K562 (cell line): ENCODE results near the gene LSM4. TPM values are rescaled to one million over a fixed set of nuclear protein-coding genes. Genes with fewer than 3 reads are reported as not detected.

Source experiments
- ATAC-seq: fragments of 200-7000 bp; cut with Tn5 transposase; 3 replicates; pipeline ENCODE4 v1.9.1; 2020; ENCODE audit warnings: moderate library complexity
- BruUV-seq: library from RNA; stranded (reverse); fragments of 400-500 nt; replicated peaks from 2 replicates; lab custom pipeline; 2021; lab: Mats Ljungman, UMichigan
- CTCF ChIA-PET: fragments of 300-600 bp; formaldehyde crosslinking; extraction: SDS; loops from one replicate; lab custom pipeline; 2021; ENCODE audit warnings: low intra/inter-chr PET ratio; lab: Yijun Ruan, JAX
- POLR2A ChIA-PET: fragments of 300-600, 350-650 bp; sonication (Branson Sonifier 250); formaldehyde crosslinking; extraction: SDS; loops from one replicate; lab custom pipeline; 2021; ENCODE audit warnings: antibody characterized with exemption, inconsistent platforms; lab: Yijun Ruan, JAX
- DNase-seq, 4 experiments: peaks; one replicate each; pipeline versions ENCODE4 v3.0.0 to v3.0.0-alpha.2; 2011 to 2018; ENCODE audit warnings: low spot score in 3 of 4, mixed read lengths in 3 of 4; ENCODE audit errors: extremely low read depth in 1 of 4
- FAIRE-seq: peaks from 2 replicates; lab custom pipeline; 2011; peaks lifted over from hg19 to GRCh38; lab: Jason Lieb, UNC
- H2AFZ ChIP-seq: 2 replicates; pipeline ENCODE4 v1.6.0; 2011; ENCODE audit warnings: low read depth, low read length, control low read depth, inconsistent platforms
- H3K27ac ChIP-seq: fragments of 200-600 bp; 3 replicates; pipeline ENCODE4 v1.8.0; 2011; ENCODE audit warnings: low read depth, mild to moderate bottlenecking, control low read depth, inconsistent platforms, low read length, moderate library complexity, mixed read lengths; ENCODE audit errors: extremely low read depth
- H3K27me3 ChIP-seq, 2 experiments: fragments of 300-600 bp in 1 of 2; 2 replicates in 1 of 2; 3 replicates in 1 of 2; pipeline versions ENCODE4 v1.6.0 to v1.8.0; 2011; ENCODE audit warnings: inconsistent platforms in 2 of 2, low read length in 2 of 2, mild to moderate bottlenecking in 1 of 2, mixed read lengths in 1 of 2, moderate library complexity in 1 of 2; ENCODE audit not compliant: control insufficient read depth in 2 of 2, insufficient read depth in 2 of 2
- H3K36me3 ChIP-seq: fragments of 300-600 bp; 3 replicates; pipeline ENCODE4 v1.8.0; 2011; ENCODE audit warnings: mild to moderate bottlenecking, low read length, inconsistent platforms; ENCODE audit not compliant: control insufficient read depth, insufficient read depth
- H3K4me1 ChIP-seq, 2 experiments: fragments of 200-600 bp in 1 of 2; replicated peaks in 1 of 2; 2 replicates in 1 of 2; 3 replicates in 1 of 2; pipeline versions ENCODE4 v1.5.1 to v1.8.0; 2011; ENCODE audit warnings: inconsistent platforms in 2 of 2, low read length in 2 of 2, mild to moderate bottlenecking in 1 of 2, mixed read lengths in 1 of 2, moderate library complexity in 1 of 2; ENCODE audit not compliant: control insufficient read depth in 2 of 2, insufficient read depth in 2 of 2
- H3K4me2 ChIP-seq: 2 replicates; pipeline ENCODE4 v1.6.1; 2011; ENCODE audit warnings: low read length, control low read depth, inconsistent platforms, mixed read lengths; ENCODE audit not compliant: insufficient read depth
- H3K4me3 ChIP-seq: fragments of 200-600 bp; sonication (generic), shearing (Covaris generic); 2 replicates; pipeline ENCODE4 v1.5.1; 2016; ENCODE audit warnings: control low read depth, inconsistent platforms
- H3K79me2 ChIP-seq: fragments of 200-600 bp; 3 replicates; pipeline ENCODE4 v1.8.0; 2011; ENCODE audit warnings: low read length, inconsistent platforms; ENCODE audit not compliant: control insufficient read depth, insufficient read depth
- H3K9ac ChIP-seq, 2 experiments: 2 replicates each; pipeline versions ENCODE4 v1.6.0 to v1.6.1; 2011; ENCODE audit warnings: low read depth in 2 of 2, low read length in 2 of 2, control low read depth in 1 of 2, inconsistent platforms in 1 of 2, mild to moderate bottlenecking in 1 of 2, mixed read lengths in 1 of 2; ENCODE audit not compliant: insufficient read depth in 1 of 2
- H3K9me1 ChIP-seq: one replicate; pipeline ENCODE4 v1.6.0; 2011; ENCODE audit warnings: inconsistent platforms, mild to moderate bottlenecking, low read length, moderate library complexity; ENCODE audit not compliant: control insufficient read depth, insufficient read depth
- H3K9me3 ChIP-seq: replicated peaks from 2 replicates; pipeline ENCODE4 v1.5.1; 2011; ENCODE audit warnings: low read depth, low read length, inconsistent platforms; ENCODE audit not compliant: control insufficient read depth, insufficient read depth
- H4K20me1 ChIP-seq: replicated peaks from 2 replicates; pipeline ENCODE4 v1.6.1; 2011; ENCODE audit warnings: low read length, inconsistent platforms, mixed read lengths; ENCODE audit not compliant: control insufficient read depth, insufficient read depth
- CCNT2 ChIP-seq: IDR thresholded peaks from 2 replicates; pipeline ENCODE4 v1.6.1; 2011; ENCODE audit warnings: borderline replicate concordance, low read depth, mild to moderate bottlenecking, moderate library complexity, mixed read lengths, low read length; ENCODE audit not compliant: insufficient read length; ENCODE audit errors: extremely low read depth
- CSDE1 ChIP-seq, 2 experiments: fragments of 450-650 bp; IDR thresholded peaks; 2 replicates each; pipeline ENCODE4 v1.6.1; 2016; ENCODE audit warnings: mild to moderate bottlenecking in 1 of 2
- HDAC2 ChIP-seq: fragments of 450-650 bp; IDR thresholded peaks from 2 replicates; pipeline ENCODE4 v1.6.1; 2016; ENCODE audit warnings: mild to moderate bottlenecking
- HLTF ChIP-seq: fragments of 450-650 bp; IDR thresholded peaks from 2 replicates; pipeline ENCODE4 v1.6.1; 2016
- NR4A1 ChIP-seq, 2 experiments: fragments of 250-450 bp in 1 of 2; fragments of 450-650 bp in 1 of 2; sonication (Bioruptor Pico) in 1 of 2; IDR thresholded peaks; 2 replicates each; pipeline versions ENCODE4 v1.4.0 to v1.6.1; 2016 to 2020; ENCODE audit warnings: mild to moderate bottlenecking in 2 of 2, missing compliant biosample characterization in 1 of 2, missing genetic modification characterization in 1 of 2, moderate library complexity in 1 of 2
- RBM22 ChIP-seq: fragments of 200-400 bp; formaldehyde crosslinking; IDR thresholded peaks from 2 replicates; pipeline ENCODE4 v1.6.1; 2018; ENCODE audit warnings: low read length, low read depth; ENCODE audit not compliant: poor library complexity, severe bottlenecking
- RBM25 ChIP-seq: fragments of 200-400 bp; formaldehyde crosslinking; IDR thresholded peaks from 2 replicates; pipeline ENCODE4 v1.6.1; 2018; ENCODE audit warnings: low read length, low read depth, moderate library complexity; ENCODE audit not compliant: severe bottlenecking
- SMARCA4 ChIP-seq: fragments of 450-650 bp; IDR thresholded peaks from 2 replicates; pipeline ENCODE4 v1.6.1; 2016
- TOE1 ChIP-seq, 2 experiments: fragments of 450-650 bp in 1 of 2; sonication (generic) in 1 of 2; formaldehyde crosslinking in 1 of 2; IDR thresholded peaks; 2 replicates each; pipeline versions ENCODE4 v1.7.1 to v1.8.0; 2016 to 2022; ENCODE audit warnings: borderline replicate concordance in 2 of 2, mild to moderate bottlenecking in 2 of 2, antibody characterized with exemption in 1 of 2, inconsistent platforms in 1 of 2, low read depth in 1 of 2, missing genetic modification reagents in 1 of 2, moderate library complexity in 1 of 2
- ZNF212 ChIP-seq: fragments of 450-650 bp; formaldehyde crosslinking; IDR thresholded peaks from 2 replicates; pipeline ENCODE4 v1.4.0; 2020; ENCODE audit warnings: mild to moderate bottlenecking
- ZNF830 ChIP-seq: fragments of 250-450 bp; sonication (Bioruptor Pico); IDR thresholded peaks from 2 replicates; pipeline ENCODE4 v1.5.0; 2021; ENCODE audit warnings: mild to moderate bottlenecking
- WGBS: fragments of 100-300 bp; shearing (Covaris generic); methylation state at CpG from one replicate; pipeline ENCODE4 v1.1.6; 2016; ENCODE audit warnings: low coverage, mixed read lengths; ENCODE audit not compliant: insufficient coverage; ENCODE audit errors: missing lambda C conversion rate; 5-methylcytosine and 5-hydroxymethylcytosine counted together
- in situ Hi-C: fragments of 300-500 bp; cut with MboI; formaldehyde crosslinking; loops from 4 replicates; pipeline ENCODE4 v1.15.0; 2018; ENCODE audit warnings: inconsistent platforms, mixed read lengths
- intact Hi-C: fragments of 100-400 bp; cut with micrococcal nuclease; formaldehyde crosslinking; loops from 2 replicates; pipeline ENCODE4 v1.14.2; 2022
- polyA plus RNA-seq, 8 experiments: library from polyadenylated mRNA; depleted of rRNA in 4 of 8; stranded (reverse) in 5 of 8; unstranded in 3 of 8; fragments of >200 nt; fragmentation: Nextera tagmentation in 2 of 8; fragmentation: Illumina TruSeq in 1 of 8; extraction: Ambion mirVana in 2 of 8; extraction: Trizol in 1 of 8; gene quantifications; 2 replicates each; pipeline versions ENCODE4 v1.2.1 to v1.2.3, GENCODE V29; 2011 to 2014; ENCODE audit warnings: inconsistent platforms in 1 of 8, missing spikeins in 1 of 8
- total RNA-seq, 7 experiments: library from RNA; depleted of rRNA in 6 of 7; stranded (reverse); fragments of >200 nt in 6 of 7; fragmentation: Illumina TruSeq in 2 of 7; extraction: Trizol in 2 of 7; gene quantifications; 2 replicates each; pipeline versions ENCODE4 v1.2.1 to v1.2.3, GENCODE V29; 2011 to 2021; ENCODE audit warnings: low replicate concordance in 1 of 7
- TF ChIP-seq, protein P1 (sequence below): sonication (generic); formaldehyde crosslinking; IDR thresholded peaks from 2 replicates; pipeline ENCODE4 v1.8.0; 2022; ENCODE audit warnings: mild to moderate bottlenecking, low read depth, missing genetic modification reagents
- TF ChIP-seq, protein P2 (sequence below): fragments of 450-650 bp; formaldehyde crosslinking; IDR thresholded peaks from 2 replicates; pipeline ENCODE4 v1.4.0; 2020; ENCODE audit warnings: mild to moderate bottlenecking, moderate library complexity
- TF ChIP-seq, protein P3 (sequence below): fragments of 450-650 bp; IDR thresholded peaks from 2 replicates; pipeline ENCODE4 v1.6.1; 2017; ENCODE audit warnings: antibody characterized with exemption
- TF ChIP-seq, protein P4 (sequence below): fragments of 450-650 bp; formaldehyde crosslinking; IDR thresholded peaks from 2 replicates; pipeline ENCODE4 v1.4.0; 2022; ENCODE audit warnings: missing genetic modification characterization

The LSM4 gene
- total and polyA plus RNA-seq, 9 of the 15 experiments (the other 6 are each of a cell fraction or from before 2014, with no cell fraction given): 11.9 to 763 (median 202) TPM

DNA sequence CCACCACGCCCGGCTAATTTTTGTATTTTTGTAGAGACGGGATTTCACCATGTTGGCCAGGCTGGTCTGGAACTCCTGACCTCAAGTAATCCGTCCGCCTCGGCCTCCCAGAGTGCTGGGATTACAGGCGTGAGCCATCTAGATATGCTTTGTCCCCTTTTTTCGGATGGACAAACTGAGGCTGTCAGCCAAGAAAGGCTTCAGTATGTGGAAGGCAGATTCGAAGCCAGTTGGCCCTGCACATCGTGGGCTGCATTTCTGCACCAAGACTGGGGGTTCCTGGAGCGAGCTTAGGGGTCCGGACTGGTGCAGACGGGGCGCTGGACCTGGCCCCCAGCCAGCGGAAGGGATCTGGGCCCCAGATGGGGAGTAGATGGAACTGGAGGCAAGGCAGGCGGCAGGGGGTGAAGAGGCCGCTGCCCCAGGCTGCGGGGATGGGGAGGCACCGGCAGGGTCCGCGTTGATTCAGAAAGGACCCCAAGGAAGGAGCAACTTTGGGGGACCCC, 31.8 kb downstream of the LSM4 start:
- H3K4me2 ChIP-seq: peak overlapping the region; percentile 100
- peak overlapping the region; percentile 98 for H3K27ac ChIP-seq
- H3K9me3 ChIP-seq: no peaks in the 10 kb centered on the region
- DNase-seq (peak in 1 of 4 experiments; percentile 46), FAIRE-seq (no peak), ATAC-seq (no peak)
- in situ Hi-C loops: no loop called here
- peaks cover 19% of the 10 kb centered on the region; the same call in 2 of the 3 replicates for H3K79me2 ChIP-seq
- intact Hi-C loops: loop anchor here (1.0 kb wide), 1 partner anchor 27 kb away; no protein-coding TSS in a partner anchor
- no peaks in the 10 kb centered on the region for H3K36me3 ChIP-seq
- peak overlapping the region; percentile 64 for H3K4me3 ChIP-seq
- no peaks in the 10 kb centered on the region for H3K27me3 ChIP-seq
- BruUV-seq: TSS peak; percentile 85
- peak overlapping the region; percentile 98 to 99 for H3K9ac ChIP-seq
- no peaks in the 10 kb centered on the region for H4K20me1 ChIP-seq
- peaks cover 31 to 69% of the 10 kb centered on the region in 2 experiments for H3K4me1 ChIP-seq
- H2AFZ ChIP-seq: peak overlapping the region; percentile 77
- POLR2A ChIA-PET: interaction anchor here (0.6 to 3.0 kb wide), 10 partner anchors 10 to 736 kb away, joined by 3 to 113 read pairs (median 6); partner anchors contain the start of genes GDF15 and JUND
- 19% methylated on average over 15 of the region's 21 CpGs for WGBS
- H3K9me1 ChIP-seq: no peaks in the 10 kb centered on the region
- CTCF ChIA-PET: interaction anchor here (0.8 kb wide), 1 partner anchor 10 kb away, joined by 3 read pairs; the partner anchor contains the start of gene JUND
- TF ChIP-seq, protein P1, sequence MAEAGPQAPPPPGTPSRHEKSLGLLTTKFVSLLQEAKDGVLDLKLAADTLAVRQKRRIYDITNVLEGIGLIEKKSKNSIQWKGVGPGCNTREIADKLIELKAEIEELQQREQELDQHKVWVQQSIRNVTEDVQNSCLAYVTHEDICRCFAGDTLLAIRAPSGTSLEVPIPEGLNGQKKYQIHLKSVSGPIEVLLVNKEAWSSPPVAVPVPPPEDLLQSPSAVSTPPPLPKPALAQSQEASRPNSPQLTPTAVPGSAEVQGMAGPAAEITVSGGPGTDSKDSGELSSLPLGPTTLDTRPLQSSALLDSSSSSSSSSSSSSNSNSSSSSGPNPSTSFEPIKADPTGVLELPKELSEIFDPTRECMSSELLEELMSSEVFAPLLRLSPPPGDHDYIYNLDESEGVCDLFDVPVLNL (CRISPR knock-in tag): 0 out of 2 replicates have a peak, but pooled peaks have one; percentile 22
- TF ChIP-seq SMARCA4 (no peak), CSDE1 (IDR thresholded peaks at IDR 0.05) (no peak), RBM25 (peak; percentile 37), ZNF212 (CRISPR knock-in tag) (0 out of 2 replicates have a peak, but pooled peaks have one; percentile 54), CCNT2 (no peak), TOE1 (IDR thresholded peaks at IDR 0.05; ENCODE audit: borderline replicate concordance) (no peak), TOE1 (CRISPR knock-in tag; IDR thresholded peaks at IDR 0.05; ENCODE audit: borderline replicate concordance, low read depth) (0 out of 2 replicates have a peak, but pooled peaks have one; percentile 57), ZNF830 (0 out of 2 replicates have a peak, but pooled peaks have one; percentile 46), HDAC2 (peak; percentile 79), NR4A1 (CRISPR knock-in tag; IDR thresholded peaks at IDR 0.05) (0 out of 2 replicates have a peak, but pooled peaks have one; percentile 87), NR4A1 (tag; IDR thresholded peaks at IDR 0.05) (peak; percentile 26; the same call in 1 of the 2 replicates), HLTF (0 out of 2 replicates have a peak, but pooled peaks have one; percentile 24), RBM22 (peak; percentile 5)
- TF ChIP-seq, protein P2, sequence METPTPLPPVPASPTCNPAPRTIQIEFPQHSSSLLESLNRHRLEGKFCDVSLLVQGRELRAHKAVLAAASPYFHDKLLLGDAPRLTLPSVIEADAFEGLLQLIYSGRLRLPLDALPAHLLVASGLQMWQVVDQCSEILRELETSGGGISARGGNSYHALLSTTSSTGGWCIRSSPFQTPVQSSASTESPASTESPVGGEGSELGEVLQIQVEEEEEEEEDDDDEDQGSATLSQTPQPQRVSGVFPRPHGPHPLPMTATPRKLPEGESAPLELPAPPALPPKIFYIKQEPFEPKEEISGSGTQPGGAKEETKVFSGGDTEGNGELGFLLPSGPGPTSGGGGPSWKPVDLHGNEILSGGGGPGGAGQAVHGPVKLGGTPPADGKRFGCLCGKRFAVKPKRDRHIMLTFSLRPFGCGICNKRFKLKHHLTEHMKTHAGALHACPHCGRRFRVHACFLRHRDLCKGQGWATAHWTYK (CRISPR knock-in tag): no peak
- TF ChIP-seq, protein P3, sequence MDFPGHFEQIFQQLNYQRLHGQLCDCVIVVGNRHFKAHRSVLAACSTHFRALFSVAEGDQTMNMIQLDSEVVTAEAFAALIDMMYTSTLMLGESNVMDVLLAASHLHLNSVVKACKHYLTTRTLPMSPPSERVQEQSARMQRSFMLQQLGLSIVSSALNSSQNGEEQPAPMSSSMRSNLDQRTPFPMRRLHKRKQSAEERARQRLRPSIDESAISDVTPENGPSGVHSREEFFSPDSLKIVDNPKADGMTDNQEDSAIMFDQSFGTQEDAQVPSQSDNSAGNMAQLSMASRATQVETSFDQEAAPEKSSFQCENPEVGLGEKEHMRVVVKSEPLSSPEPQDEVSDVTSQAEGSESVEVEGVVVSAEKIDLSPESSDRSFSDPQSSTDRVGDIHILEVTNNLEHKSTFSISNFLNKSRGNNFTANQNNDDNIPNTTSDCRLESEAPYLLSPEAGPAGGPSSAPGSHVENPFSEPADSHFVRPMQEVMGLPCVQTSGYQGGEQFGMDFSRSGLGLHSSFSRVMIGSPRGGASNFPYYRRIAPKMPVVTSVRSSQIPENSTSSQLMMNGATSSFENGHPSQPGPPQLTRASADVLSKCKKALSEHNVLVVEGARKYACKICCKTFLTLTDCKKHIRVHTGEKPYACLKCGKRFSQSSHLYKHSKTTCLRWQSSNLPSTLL: no peak
- TF ChIP-seq, protein P4, sequence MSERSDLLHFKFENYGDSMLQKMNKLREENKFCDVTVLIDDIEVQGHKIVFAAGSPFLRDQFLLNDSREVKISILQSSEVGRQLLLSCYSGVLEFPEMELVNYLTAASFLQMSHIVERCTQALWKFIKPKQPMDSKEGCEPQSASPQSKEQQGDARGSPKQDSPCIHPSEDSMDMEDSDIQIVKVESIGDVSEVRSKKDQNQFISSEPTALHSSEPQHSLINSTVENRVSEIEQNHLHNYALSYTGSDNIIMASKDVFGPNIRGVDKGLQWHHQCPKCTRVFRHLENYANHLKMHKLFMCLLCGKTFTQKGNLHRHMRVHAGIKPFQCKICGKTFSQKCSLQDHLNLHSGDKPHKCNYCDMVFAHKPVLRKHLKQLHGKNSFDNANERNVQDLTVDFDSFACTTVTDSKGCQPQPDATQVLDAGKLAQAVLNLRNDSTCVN: no peak
